Measurements from ENCODE around the gene ELL3.

The ELL3 gene

DNA sequence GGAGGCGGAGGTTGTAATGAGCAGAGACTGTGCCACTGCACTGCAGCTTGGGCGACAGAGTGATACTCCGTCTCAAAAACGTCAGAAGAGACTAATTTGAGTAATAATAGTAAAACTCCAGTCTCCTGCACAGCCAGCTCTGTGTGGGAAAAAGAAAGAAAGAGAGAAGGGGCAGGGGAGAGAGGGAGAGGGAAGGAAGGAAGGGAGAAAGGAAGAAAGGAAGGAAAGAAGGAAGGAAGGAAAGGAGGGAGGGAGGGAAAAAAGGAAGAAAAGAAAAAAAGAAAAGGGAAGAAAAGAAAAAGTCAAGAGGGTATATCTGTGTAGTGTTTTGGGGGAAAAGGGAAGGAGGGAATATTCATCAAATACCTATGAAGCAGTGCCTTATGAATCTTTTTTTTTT, 53.6 kb downstream of the ELL3 start:
- ChIA-PET CTCF (interaction anchor here (0.6 kb wide), 2 partner anchors 303 to 369 kb away, joined by 3 read pairs; no protein-coding TSS in a partner anchor), POLR2A (ENCODE audit: low non-redundant PET) (no interaction called here)
- no peak overlapping the region for H3K27ac ChIP-seq
- TF ChIP-seq, protein P1, sequence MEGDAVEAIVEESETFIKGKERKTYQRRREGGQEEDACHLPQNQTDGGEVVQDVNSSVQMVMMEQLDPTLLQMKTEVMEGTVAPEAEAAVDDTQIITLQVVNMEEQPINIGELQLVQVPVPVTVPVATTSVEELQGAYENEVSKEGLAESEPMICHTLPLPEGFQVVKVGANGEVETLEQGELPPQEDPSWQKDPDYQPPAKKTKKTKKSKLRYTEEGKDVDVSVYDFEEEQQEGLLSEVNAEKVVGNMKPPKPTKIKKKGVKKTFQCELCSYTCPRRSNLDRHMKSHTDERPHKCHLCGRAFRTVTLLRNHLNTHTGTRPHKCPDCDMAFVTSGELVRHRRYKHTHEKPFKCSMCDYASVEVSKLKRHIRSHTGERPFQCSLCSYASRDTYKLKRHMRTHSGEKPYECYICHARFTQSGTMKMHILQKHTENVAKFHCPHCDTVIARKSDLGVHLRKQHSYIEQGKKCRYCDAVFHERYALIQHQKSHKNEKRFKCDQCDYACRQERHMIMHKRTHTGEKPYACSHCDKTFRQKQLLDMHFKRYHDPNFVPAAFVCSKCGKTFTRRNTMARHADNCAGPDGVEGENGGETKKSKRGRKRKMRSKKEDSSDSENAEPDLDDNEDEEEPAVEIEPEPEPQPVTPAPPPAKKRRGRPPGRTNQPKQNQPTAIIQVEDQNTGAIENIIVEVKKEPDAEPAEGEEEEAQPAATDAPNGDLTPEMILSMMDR (conservative IDR thresholded peaks at IDR 0.05; ENCODE audit: low read depth): no peak
- no peak for DNase-seq (ENCODE audit: low spot score)
